ENCODE measurements around the gene ADCY9.

DNA sequence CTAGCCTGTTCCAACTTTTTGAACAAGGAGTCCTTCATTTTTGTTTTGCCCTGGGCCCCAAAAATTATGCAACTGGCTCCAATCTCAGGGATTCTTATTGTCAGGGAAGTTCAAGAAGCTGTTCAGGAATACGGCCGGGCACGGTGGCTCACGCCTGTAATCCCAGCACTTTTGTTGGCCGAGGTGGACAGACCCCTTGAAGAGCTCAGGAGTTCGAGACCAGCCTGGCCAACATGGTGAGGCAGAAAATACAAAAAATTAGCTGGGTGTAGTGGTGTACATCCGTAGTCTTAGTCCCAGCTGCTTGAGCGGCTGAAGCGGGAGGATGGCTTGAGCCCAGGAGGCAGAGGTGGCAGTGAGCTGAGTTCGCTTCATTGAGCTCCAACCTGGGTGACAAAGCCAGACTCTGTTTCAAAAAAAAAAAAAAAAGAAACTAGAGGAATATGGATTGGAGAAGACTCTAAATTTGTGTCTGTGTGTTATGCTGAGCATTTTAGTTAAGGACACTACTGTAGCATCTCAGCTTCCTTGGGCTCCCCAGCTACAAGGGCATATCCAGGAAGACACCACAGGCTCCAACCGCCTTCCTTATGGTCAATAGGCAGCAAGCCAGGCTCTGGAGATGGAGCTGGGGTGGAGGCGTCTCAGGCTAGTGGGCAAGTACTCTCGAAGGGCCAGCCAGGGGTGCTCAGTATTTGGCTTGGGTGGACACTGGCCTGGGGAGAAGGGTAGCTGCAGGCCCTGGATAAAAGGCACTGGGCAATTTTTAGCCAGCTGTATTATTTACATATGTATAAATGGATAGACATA is 179.0 kb downstream of the ADCY9 start:
- TF ChIP-seq, protein P1, sequence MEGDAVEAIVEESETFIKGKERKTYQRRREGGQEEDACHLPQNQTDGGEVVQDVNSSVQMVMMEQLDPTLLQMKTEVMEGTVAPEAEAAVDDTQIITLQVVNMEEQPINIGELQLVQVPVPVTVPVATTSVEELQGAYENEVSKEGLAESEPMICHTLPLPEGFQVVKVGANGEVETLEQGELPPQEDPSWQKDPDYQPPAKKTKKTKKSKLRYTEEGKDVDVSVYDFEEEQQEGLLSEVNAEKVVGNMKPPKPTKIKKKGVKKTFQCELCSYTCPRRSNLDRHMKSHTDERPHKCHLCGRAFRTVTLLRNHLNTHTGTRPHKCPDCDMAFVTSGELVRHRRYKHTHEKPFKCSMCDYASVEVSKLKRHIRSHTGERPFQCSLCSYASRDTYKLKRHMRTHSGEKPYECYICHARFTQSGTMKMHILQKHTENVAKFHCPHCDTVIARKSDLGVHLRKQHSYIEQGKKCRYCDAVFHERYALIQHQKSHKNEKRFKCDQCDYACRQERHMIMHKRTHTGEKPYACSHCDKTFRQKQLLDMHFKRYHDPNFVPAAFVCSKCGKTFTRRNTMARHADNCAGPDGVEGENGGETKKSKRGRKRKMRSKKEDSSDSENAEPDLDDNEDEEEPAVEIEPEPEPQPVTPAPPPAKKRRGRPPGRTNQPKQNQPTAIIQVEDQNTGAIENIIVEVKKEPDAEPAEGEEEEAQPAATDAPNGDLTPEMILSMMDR (IDR thresholded peaks at IDR 0.05; ENCODE audit: insufficient read depth, low read length, poor library complexity, severe bottlenecking): no peak
- no peak for TF ChIP-seq EZH2phosphoT487 (conservative IDR thresholded peaks at IDR 0.05; ENCODE audit: low read length)

Measured in SU-DHL-6 (cell line).